Stimulated activated CD4-positive, alpha-beta T cell treated with anti-CD3 and anti-CD28 coated beads, Interleukin-15, amount 100 ng/mL, for 24 hours (primary cell): ENCODE data around the gene TPI1.
A peak's percentile ranks its signal among the peaks of the same experiment; 100 is the strongest.
"Not testable (repeated sequence)": the region's sequence is repeated elsewhere in the genome, so short reads cannot be mapped to it uniquely, and the experiment has no call there.

Source experiments
- DNase-seq: peaks from one replicate; pipeline ENCODE4 v3.0.0-alpha.2; 2020

TPI1 gene

GRCh38 chr12:6869049-6870021 is 2.0 kb downstream of the TPI1 start:
- DNase-seq, result peak; percentile 88

- not testable (repeated sequence) for DNase-seq
Measured at GRCh38 chr12:6870304-6870703, 3.0 kb downstream of the TPI1 start.

- peak; percentile 73 for DNase-seq
Measured at GRCh38 chr12:6871052-6871957, 4.0 kb downstream of the TPI1 start.

GRCh38 chr12:6872073-6873048 is 5.0 kb downstream of the TPI1 start:
- DNase-seq, result peak; percentile 88

- DNase-seq, result peak; percentile 100
Measured at GRCh38 chr12:6873094-6874014, 6.0 kb downstream of the TPI1 start, which contains the start of gene SPSB2. TSS of gene SPSB2 (minus strand) at chr12:6873303. CDS start at chr12:6872901, 402 bp downstream.

- DNase-seq, result not testable (repeated sequence)
Measured at GRCh38 chr12:6874015-6874368, 6.7 kb downstream of the TPI1 start.

- not testable (repeated sequence) for DNase-seq
Measured at GRCh38 chr12:6879824-6880223, 12.5 kb downstream of the TPI1 start.

GRCh38 chr12:6883252-6883651 is 15.9 kb downstream of the TPI1 start:
- DNase-seq, result no peak

- DNase-seq, result no peak
Measured at GRCh38 chr12:6883683-6884082, 16.4 kb downstream of the TPI1 start.

GRCh38 chr12:6884539-6884938 is 17.2 kb downstream of the TPI1 start:
- no peak for DNase-seq

- not testable (repeated sequence) for DNase-seq
Measured at GRCh38 chr12:6886206-6886999, 19.1 kb downstream of the TPI1 start.

- no peak for DNase-seq
Measured at GRCh38 chr12:6887460-6887859, 20.1 kb downstream of the TPI1 start.

GRCh38 chr12:6888360-6888759 is 21.0 kb downstream of the TPI1 start:
- DNase-seq, result no peak

GRCh38 chr12:6888794-6889193 is 21.5 kb downstream of the TPI1 start:
- DNase-seq, result not testable (repeated sequence)

- DNase-seq, result not testable (repeated sequence)
Measured at GRCh38 chr12:6889775-6890573, 22.6 kb downstream of the TPI1 start.

- DNase-seq, result peak; percentile 99
Measured at GRCh38 chr12:6890789-6891645, 23.7 kb downstream of the TPI1 start.

- DNase-seq, result peak; percentile 29
Measured at GRCh38 chr12:6891646-6892001, 24.3 kb downstream of the TPI1 start.

GRCh38 chr12:6892683-6893082 is 25.4 kb downstream of the TPI1 start:
- DNase-seq, result not testable (repeated sequence)
